ENCODE measurements around the gene RIT1. TPM values are rescaled to one million over a fixed set of nuclear protein-coding genes. Genes with fewer than 3 reads are reported as not detected.

Gene RIT1
- total and polyA plus RNA-seq, 4 donors: 15.8 to 58.2 (median 42.5) TPM

GRCh38 chr1:155929057-155929456 is 17.9 kb upstream of the RIT1 start:
- TF ChIP-seq, protein P1, sequence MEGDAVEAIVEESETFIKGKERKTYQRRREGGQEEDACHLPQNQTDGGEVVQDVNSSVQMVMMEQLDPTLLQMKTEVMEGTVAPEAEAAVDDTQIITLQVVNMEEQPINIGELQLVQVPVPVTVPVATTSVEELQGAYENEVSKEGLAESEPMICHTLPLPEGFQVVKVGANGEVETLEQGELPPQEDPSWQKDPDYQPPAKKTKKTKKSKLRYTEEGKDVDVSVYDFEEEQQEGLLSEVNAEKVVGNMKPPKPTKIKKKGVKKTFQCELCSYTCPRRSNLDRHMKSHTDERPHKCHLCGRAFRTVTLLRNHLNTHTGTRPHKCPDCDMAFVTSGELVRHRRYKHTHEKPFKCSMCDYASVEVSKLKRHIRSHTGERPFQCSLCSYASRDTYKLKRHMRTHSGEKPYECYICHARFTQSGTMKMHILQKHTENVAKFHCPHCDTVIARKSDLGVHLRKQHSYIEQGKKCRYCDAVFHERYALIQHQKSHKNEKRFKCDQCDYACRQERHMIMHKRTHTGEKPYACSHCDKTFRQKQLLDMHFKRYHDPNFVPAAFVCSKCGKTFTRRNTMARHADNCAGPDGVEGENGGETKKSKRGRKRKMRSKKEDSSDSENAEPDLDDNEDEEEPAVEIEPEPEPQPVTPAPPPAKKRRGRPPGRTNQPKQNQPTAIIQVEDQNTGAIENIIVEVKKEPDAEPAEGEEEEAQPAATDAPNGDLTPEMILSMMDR (IDR thresholded peaks at IDR 0.05; ENCODE audit: control extremely low read depth, extremely low read depth): no peak
- Histone ChIP-seq H3K9ac (ENCODE audit: insufficient read depth in 1 of 2, low read length in 2 of 2) (no peak overlapping the region), H3K4me1 (ENCODE audit: control insufficient read depth in 5 of 5, insufficient read depth in 5 of 5, low read length in 5 of 5) (peaks cover 6 to 27% (median 9%) of the 10 kb centered on the region in 5 donors), H3K27me3 (ENCODE audit: control insufficient read depth in 3 of 3, insufficient read depth in 3 of 3, low read length in 2 of 3) (no peaks in the 10 kb centered on the region), H3K9me3 (ENCODE audit: control insufficient read depth in 4 of 4, insufficient read depth in 3 of 4, low read length in 3 of 4) (no peaks in the 10 kb centered on the region), H3K27ac (ENCODE audit: low read depth in 1 of 2, low read length in 1 of 2) (no peak overlapping the region), H3K36me3 (ENCODE audit: control insufficient read depth in 4 of 4, insufficient read depth in 4 of 4, low read length in 4 of 4) (peaks cover 27 to 57% (median 42%) of the 10 kb centered on the region in 4 donors), H3K4me3 (no peak overlapping the region)
- 72 to 84% methylated on average over 5 of the region's 5 CpGs for WGBS, 2 donors
- no peak for DNase-seq
- no peak for ATAC-seq (ENCODE audit: insufficient read depth, low FRiP score)

DNA sequence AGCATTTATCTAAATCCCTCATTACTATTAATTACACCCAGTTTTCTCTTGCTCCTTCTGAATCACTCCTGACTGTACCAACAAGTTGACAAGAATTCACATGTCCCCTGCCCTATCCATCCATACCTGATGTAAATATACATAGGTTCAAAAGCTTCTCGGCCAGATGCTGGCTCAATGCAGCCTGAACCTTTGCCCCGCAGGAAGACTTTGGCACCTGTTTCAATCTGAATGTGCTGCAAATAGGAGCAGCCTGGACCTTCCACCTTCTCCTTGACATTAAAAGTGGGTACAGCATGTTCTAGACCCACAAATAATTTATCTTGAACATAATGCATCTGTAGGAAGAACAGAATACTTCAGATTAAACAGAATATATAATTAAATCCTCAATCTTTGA is 14.4 kb upstream of the RIT1 start:
- 95 to 99% methylated on average over 2 of the region's 2 CpGs for WGBS, 2 donors
- H3K27ac ChIP-seq (ENCODE audit: low read depth in 1 of 2, low read length in 1 of 2): no peak overlapping the region

DNA sequence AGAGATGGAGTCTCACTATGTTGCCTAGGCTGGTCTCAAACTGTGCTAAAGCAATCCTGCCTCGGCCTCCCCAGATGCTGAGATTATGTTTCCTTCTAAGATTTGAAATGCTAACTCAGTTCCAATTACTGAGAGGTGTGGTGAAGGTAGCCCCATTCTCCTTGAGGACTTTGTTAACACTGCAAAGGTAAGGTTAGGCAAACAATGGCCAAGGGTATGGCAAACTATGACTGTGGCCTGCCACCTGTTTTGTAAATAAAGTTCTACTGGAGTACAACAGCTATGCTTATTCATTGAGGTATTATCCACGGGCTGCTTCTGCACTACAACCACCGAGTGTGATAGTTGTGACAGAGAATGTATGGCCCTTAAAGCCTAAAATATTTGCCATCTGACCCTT is 9.6 kb upstream of the RIT1 start:
- H3K27ac ChIP-seq (ENCODE audit: low read depth in 1 of 2, low read length in 1 of 2): no peak overlapping the region
- H3K4me1 ChIP-seq (ENCODE audit: control insufficient read depth in 5 of 5, insufficient read depth in 5 of 5, low read length in 5 of 5): no peaks in the 10 kb centered on the region
- no peaks in the 10 kb centered on the region for H3K9me3 ChIP-seq (ENCODE audit: control insufficient read depth in 4 of 4, insufficient read depth in 3 of 4, low read length in 3 of 4)
- H3K9ac ChIP-seq (ENCODE audit: insufficient read depth in 1 of 2, low read length in 2 of 2): no peak overlapping the region
- H3K36me3 ChIP-seq (ENCODE audit: control insufficient read depth in 4 of 4, insufficient read depth in 4 of 4, low read length in 4 of 4): peaks cover 52 to 70% (median 55%) of the 10 kb centered on the region in 4 donors
- ATAC-seq (ENCODE audit: insufficient read depth, low FRiP score) (no peak), DNase-seq (no peak)
- no peaks in the 10 kb centered on the region for H3K27me3 ChIP-seq (ENCODE audit: control insufficient read depth in 3 of 3, insufficient read depth in 3 of 3, low read length in 2 of 3)
- WGBS, 2 donors: 94 to 95% methylated on average over 3 of the region's 3 CpGs
- TF ChIP-seq, protein P1 (IDR thresholded peaks at IDR 0.05; ENCODE audit: control extremely low read depth, extremely low read depth): no peak
- H3K4me3 ChIP-seq: no peak overlapping the region

More for the DNA sequence above, 14.4 kb upstream of the RIT1 start:
- Histone ChIP-seq H3K4me3 (no peak overlapping the region), H3K36me3 (ENCODE audit: control insufficient read depth in 4 of 4, insufficient read depth in 4 of 4, low read length in 4 of 4) (peaks cover 43 to 60% (median 50%) of the 10 kb centered on the region in 4 donors), H3K27me3 (ENCODE audit: control insufficient read depth in 3 of 3, insufficient read depth in 3 of 3, low read length in 2 of 3) (no peaks in the 10 kb centered on the region), H3K4me1 (ENCODE audit: control insufficient read depth in 5 of 5, insufficient read depth in 5 of 5, low read length in 5 of 5) (no peaks in the 10 kb centered on the region), H3K9ac (ENCODE audit: insufficient read depth in 1 of 2, low read length in 2 of 2) (no peak overlapping the region), H3K9me3 (ENCODE audit: control insufficient read depth in 4 of 4, insufficient read depth in 3 of 4, low read length in 3 of 4) (no peaks in the 10 kb centered on the region)
- no peak for DNase-seq
- TF ChIP-seq, protein P1 (IDR thresholded peaks at IDR 0.05; ENCODE audit: control extremely low read depth, extremely low read depth): no peak
- ATAC-seq (ENCODE audit: insufficient read depth, low FRiP score): no peak

DNA sequence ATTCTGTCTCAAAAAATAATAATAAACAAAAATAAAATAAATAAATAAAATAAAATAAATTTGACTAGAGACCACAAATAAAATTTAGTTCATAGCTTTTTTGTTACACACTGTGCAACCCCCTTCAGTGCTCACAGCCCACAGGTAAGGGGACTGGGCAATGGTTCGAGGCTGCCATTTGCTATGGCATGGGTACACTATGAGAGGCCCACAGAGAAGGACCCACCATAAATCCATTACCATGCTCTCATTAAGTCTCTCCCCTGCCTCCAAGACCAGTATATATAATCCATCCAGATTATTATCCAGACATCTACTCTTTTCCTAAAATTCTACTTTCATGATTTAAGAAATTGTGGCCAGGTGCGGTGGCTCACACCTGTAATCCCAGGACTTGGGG is 8.7 kb upstream of the RIT1 start:
- no peak overlapping the region for H3K27ac ChIP-seq (ENCODE audit: low read depth in 1 of 2, low read length in 1 of 2)
- no peaks in the 10 kb centered on the region for H3K9me3 ChIP-seq (ENCODE audit: control insufficient read depth in 4 of 4, insufficient read depth in 3 of 4, low read length in 3 of 4)
- ATAC-seq (ENCODE audit: insufficient read depth, low FRiP score) (no peak), DNase-seq (no peak)
- H3K9ac ChIP-seq (ENCODE audit: insufficient read depth in 1 of 2, low read length in 2 of 2): no peak overlapping the region
- H3K4me3 ChIP-seq: no peak overlapping the region
- 96 to 98% methylated on average over 2 of the region's 2 CpGs for WGBS, 2 donors
- H3K36me3 ChIP-seq (ENCODE audit: control insufficient read depth in 4 of 4, insufficient read depth in 4 of 4, low read length in 4 of 4): peaks cover 47 to 69% (median 53%) of the 10 kb centered on the region in 4 donors
- H3K4me1 ChIP-seq (ENCODE audit: control insufficient read depth in 5 of 5, insufficient read depth in 5 of 5, low read length in 5 of 5): no peaks in the 10 kb centered on the region
- no peaks in the 10 kb centered on the region for H3K27me3 ChIP-seq (ENCODE audit: control insufficient read depth in 3 of 3, insufficient read depth in 3 of 3, low read length in 2 of 3)
- TF ChIP-seq, protein P1 (IDR thresholded peaks at IDR 0.05; ENCODE audit: control extremely low read depth, extremely low read depth): no peak

Data from lung (tissue), 12 donors.